Epithelial cell of proximal tubule (primary cell): ENCODE data around the gene BTBD19. TPM values are rescaled to one million over a fixed set of nuclear protein-coding genes. Genes with fewer than 3 reads are reported as not detected.

Experiments used
- DNase-seq: peaks from one replicate; pipeline ENCODE4 v3.0.0-alpha.2; 2011; ENCODE audit warnings: low read depth
- H3K4me3 ChIP-seq: 2 replicates; pipeline ENCODE4 v1.5.1; 2011; ENCODE audit warnings: low read depth, mild to moderate bottlenecking, low read length
- CTCF ChIP-seq: conservative IDR thresholded peaks from 2 replicates; pipeline ENCODE4 v1.5.1; 2012; ENCODE audit warnings: low read depth, mild to moderate bottlenecking, low read length
- total RNA-seq: library from RNA; depleted of rRNA; stranded (reverse); fragments of >200 nt; gene quantifications from 2 replicates; pipeline ENCODE4 v1.2.3, GENCODE V29; 2015

The BTBD19 gene
- total RNA-seq, 1 donor from 2014 or later, result 0.29 TPM

GRCh38 chr1:44784094-44785028, 24.0 kb upstream of the BTBD19 start:
- H3K4me3 ChIP-seq, result peak overlapping the region; percentile 51
- TF ChIP-seq CTCF, result peak; percentile 30
- no peak for DNase-seq

GRCh38 chr1:44785029-44785380, 23.3 kb upstream of the BTBD19 start:
- peak; percentile 8 for TF ChIP-seq CTCF
- DNase-seq, result no peak
- H3K4me3 ChIP-seq, result no peak overlapping the region

GRCh38 chr1:44785501-44786137, 22.7 kb upstream of the BTBD19 start:
- DNase-seq, result no peak
- TF ChIP-seq CTCF, result no peak
- H3K4me3 ChIP-seq, result peak overlapping the region; percentile 57

- TF ChIP-seq CTCF, result peak; percentile 96
- DNase-seq, result no peak
- peak overlapping the region; percentile 57 for H3K4me3 ChIP-seq
Measured at GRCh38 chr1:44786138-44786840, 22.0 kb upstream of the BTBD19 start.

- no peak for TF ChIP-seq CTCF
- H3K4me3 ChIP-seq, result no peak overlapping the region
- no peak for DNase-seq
Measured at GRCh38 chr1:44786841-44787426, 21.4 kb upstream of the BTBD19 start.

GRCh38 chr1:44787506-44787905, 20.8 kb upstream of the BTBD19 start:
- DNase-seq, result no peak
- H3K4me3 ChIP-seq, result no peak overlapping the region
- no peak for TF ChIP-seq CTCF
